HG03439 (cell line): Measurements from ENCODE around the gene A4GALT.

Source experiments
- ATAC-seq: cut with Tn5 transposase; IDR thresholded peaks from one replicate; pipeline ENCODE4 v1.9.1; 2021; ENCODE audit warnings: mild to moderate bottlenecking, moderate library complexity; ENCODE audit not compliant: unreplicated experiment

Gene A4GALT

GRCh38 chr22:42653999-42654398 is 66.7 kb downstream of the A4GALT start:
- ATAC-seq: no peak

DNA sequence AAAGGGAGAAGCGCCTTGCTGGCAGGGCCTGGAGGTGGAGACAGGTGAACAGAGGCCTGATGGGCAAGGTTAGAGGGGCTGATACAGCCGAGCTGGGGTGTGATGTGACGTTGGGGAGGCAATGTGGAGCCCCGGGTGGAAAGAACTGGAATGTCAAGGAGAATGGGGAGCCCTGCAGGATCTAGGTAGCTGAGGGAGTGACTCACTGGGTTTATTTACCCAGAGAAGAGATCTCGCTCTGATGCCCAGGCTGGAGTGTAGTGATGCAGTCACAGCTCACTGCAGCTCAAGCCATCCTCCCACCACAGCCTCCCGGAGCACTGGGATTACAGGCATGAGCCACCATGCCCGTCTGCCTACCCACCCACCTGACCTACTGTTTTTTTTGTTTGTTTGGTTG is 69.5 kb downstream of the A4GALT start:
- no peak for ATAC-seq

DNA sequence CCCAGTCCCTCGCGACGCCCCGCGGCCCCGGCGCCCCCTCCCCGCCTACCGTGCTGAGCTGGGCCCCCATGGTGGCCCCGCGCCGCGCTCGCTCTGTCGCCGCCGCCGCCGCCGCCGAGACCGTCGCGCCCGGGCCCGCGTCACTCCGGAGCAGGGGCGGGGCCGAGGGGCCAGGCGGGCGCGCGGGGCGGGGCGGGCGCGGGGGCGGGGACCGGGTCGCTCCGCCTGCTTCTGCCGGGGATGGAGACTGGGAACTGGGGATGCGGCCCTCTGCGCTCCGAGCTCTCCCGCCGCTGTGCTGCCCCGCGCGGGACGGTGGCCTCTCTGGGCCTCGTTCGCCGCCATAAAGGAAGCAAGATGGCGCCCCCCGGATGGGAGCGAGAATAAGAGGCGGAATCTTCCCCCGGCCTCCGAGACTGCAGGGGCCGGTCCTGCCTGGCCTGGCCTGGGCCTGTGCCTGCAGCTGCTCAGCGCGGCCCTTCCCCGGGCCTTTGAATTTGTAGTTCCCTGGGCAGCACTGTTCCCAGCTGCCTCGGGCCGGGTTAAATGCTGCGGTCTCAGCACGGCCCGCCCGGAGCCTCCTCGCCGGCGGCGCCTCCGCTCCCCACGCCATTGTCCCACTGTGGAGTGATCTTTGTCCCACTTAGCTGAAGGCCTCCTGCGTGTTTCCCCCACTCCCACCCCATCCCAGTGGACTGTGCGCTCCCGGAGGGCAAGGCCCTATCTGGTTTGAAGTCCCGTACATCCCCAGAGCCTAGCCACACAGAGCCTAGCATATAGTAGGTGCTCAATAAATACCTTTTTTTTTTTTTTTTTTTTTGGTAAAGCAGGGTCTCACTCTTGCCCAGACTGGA is 71.2 kb downstream of the A4GALT start, which contains the start of gene CYB5R3:
Gene CYB5R3 (minus strand): TSS at position 147 of the 854 bp plus-strand sequence. CDS start 77 bp downstream, at position 70.
- ATAC-seq: peak; percentile 64

DNA sequence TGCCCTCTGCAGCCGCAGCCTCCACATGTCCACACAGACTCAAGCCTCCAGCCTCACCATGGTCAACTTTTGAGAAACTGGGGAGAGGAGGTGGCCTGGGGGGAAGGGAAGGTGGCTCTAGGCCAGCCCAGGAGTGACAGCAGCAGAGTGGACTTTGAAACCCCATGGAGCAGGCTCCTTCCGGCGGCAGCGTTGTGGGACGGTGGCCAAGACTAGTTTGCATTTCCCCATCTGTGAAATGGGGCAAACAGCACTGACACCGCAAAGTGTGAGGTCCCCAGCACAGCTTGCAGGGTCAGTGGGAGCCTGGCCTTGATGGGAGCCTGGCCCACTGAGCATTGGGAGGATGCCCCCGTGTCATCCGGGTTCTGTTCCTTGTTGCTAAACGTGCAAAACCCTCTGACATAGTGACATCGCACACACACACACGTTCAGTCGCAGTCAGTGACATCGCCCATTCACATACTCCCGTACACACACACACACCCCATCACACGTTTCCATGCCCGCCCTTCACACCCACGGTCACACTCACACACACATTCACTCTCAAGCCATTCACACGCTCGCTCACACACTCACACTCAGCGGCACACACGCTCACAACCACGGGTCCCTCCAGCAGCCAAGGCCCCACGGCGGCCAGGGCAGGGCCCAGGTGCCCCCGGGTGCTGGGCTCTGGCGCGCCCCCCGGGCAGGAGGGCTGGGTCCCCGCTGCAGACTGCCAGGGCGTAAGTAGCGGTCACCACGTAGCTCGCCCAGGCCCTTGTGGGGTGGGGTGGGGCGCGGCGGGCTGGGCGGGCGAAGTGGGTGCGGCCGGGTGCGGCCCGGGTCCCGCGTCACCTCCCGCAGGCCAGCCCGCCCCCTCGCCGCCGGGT is 72.1 kb downstream of the A4GALT start:
- peak; percentile 47 for ATAC-seq

- ATAC-seq: no peak
Observed at GRCh38 chr22:42648017-42648367, 72.7 kb downstream of the A4GALT start.

DNA sequence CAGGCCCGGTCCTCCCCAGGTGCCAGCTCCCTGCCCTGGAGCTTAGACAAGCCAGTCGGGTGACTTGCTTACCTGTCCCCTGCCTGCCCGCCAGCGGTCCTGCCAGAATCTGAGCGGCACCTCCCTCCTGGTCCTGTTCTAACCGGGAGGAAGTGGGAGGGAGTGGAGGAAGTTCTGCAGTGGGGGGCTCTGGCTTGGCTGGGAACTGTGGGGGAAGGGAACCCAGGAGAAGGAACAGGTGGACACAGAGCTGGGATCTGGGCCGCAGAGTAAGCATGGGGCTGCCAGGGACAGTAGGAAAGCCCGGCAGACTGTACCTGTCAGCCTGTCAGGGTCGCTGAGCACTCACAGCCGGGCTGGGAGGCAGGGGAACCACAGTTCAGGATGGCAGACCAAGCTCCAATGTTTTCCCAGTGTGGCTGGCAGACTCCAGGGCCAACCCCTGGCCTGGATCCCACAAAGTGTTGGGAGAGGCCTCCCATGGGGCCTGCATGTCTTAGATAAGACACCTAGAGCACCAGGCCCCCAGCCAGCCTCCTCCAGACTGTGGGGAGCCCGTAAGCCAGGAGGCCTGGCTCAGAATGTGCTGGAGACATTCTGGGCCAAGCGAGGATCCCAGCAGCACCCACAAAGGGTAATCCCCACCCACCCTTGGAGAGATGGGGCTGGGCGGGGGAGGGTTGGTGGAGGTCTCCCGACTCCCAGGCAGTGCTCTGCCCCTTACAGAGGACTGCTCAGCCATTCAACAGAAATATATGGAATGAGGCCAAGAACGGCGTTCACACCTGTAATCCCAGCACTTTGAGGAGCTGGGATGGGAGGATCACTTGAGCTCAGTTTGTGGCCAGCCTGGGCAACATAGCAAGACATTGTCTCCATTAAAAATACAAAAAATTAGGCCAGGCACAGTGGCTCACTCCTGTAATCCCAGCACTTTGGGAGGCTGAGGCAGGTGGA is 73.8 kb downstream of the A4GALT start:
- no peak for ATAC-seq

DNA sequence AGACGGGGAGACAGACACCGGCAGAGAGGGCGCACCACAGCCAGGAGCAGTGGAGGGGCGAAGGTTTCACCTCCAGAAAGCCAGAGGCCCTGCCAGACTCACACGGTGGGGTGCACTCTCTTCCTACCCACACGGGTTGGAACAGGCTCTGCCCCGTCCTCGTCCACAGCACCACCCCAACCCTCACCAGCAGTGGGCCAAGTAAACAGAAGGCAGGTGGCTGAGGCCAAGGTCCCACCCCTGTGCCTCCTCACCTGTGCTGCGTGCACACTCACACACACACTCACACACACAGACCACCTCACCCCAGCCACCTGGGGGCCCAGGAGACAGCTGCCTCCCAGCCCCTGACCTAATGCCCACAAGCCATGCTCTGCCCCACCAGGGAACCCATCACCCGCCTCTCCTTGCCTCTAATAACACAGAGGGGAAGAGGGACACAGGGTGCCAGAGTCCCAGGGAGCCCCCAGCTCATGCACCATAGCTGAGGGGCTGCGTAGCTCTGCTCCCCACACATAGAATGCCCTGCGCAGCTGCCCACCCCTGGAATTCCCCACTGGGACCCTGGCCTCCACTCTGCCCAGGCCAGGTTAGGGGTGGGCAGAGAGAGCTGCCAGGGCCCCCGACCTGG is 74.6 kb downstream of the A4GALT start:
- ATAC-seq: no peak

DNA sequence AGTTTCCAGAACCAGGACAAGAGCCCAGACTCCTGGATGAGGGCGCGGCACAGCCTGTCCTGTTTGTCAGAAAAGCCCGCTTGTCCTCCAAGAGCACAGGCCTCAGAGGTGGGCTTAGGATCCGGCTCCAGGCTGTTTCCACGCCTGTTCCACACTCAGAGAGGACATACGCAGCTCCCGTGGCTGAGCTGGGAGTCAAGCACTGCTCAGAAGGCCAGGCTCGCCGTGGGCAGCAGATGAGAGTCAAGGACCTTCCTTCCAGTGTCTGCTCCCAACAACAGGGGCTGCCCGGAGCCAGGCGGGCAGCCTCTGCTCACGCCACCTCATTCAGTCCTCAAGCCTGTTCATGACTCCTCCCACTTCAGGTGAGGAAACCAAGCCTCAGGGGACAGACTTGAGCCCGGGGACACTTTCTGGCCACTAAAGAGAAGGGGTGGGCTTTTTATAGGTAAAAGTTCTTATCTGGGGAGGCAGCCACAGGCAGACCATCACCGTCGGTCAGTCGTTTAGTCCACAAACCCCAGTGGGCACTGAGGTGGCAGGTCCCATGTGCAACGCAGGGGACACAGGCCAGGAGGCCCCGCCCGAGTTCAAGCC is 75.2 kb downstream of the A4GALT start:
- no peak for ATAC-seq

DNA sequence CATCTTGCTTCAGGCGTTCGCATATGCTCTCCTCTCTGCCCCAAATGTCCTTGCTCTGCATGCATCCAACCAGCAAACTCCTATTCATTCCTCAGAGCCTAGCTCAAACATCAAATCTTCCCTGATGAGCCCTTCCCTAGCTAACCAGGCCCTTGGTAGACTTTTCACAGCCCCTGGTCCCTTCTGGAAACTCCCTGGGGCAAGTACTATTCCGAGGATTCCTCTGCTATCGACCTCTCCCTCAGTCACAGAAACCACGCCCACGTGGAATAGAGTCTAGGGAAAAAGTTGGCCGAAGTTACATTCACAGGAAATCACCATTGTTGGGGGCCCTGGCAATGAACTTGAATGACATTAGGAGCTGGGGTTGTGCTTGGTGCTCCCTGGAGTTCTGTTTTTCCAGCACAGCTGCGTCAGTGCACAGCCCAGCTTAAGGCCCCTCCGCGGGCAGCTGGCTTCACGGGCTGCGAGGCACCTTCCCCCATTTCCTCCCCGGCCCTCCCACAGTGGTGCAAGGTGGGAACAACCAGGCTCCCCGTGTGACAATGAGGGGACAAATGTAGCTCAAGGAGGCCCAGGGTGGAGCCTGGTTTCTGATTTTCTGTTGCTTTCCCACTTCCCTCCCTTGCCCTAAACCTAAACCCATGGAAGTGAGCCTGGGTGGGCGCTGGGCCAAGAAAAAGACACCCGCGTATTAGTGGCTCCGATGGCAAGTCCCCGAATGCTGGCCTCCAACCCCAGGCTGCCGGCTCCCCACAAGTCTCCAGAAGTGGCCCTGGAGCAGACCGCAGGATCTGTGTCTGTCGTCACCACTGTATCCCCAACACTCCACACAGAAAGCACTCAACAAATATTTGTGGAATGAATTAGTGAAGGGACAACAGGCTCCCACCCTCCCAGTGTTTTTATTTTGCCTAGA is 76.0 kb downstream of the A4GALT start:
- ATAC-seq: no peak

DNA sequence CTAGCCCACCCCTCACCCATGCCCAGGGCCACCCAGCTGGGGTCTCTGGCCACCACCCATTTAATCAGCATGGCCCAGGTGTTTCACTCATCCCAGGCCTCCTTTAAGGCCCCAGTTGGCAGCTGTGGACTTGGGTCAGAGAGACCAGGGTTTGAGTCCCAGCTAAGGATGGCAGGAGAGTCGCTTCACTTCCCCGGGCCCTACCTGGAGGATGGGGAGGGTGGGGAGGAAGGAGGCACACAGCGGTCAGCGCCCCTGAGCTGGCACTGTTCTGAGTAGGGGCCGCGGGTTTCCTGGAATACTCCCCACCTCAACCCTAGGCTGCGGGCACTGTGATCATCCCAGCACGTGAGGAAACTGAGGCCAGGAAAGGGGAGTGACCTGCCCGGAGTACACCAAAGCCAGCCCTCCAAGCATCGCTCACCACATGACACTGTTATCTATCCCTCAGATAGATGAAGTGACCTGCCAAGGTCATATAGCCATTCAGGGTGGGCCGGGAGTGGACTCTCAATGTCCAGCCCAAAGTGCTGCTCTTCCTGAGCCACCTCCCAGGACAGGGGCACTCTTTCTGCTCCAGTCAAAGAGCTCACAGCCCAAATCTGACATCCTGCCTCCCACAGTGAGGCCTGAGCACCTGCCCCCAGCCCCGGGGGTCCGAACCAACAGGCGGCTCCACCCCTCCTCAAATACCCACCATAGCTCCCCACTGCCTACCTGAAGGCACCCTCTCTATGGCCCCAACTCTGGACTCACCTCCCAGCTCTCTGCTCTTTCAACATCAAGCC is 76.8 kb downstream of the A4GALT start:
- no peak for ATAC-seq

- ATAC-seq: no peak
Observed at GRCh38 chr22:42642806-42643633, 77.7 kb downstream of the A4GALT start.
